ENCODE results near the gene TBC1D12. TPM values are rescaled to one million over a fixed set of nuclear protein-coding genes. Genes with fewer than 3 reads are reported as not detected.

TBC1D12 gene
- total RNA-seq, 2 experiments from 2014 or later, result 1.9 to 3.9 TPM

DNA sequence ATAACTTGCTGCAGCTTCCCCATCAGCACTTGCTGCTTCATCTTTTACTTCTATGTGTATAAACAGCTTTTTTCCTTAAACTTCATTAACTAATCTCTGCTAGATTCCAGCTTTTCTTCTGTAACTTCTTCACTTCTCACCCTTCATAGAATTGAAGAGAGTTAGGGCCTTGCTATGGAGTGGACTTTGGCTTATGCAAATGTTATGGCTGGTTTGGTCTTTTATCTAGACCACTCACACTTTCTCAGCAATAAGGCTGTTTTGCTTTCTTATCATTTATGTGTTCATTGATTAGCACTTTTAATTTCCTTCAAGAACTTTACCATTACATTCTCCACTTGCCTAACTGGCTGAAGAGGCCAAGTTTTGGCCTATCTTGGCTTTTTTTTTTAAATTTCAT is 79.1 kb downstream of the TBC1D12 start:
- Histone ChIP-seq H3K79me2 (ENCODE audit: insufficient read depth, low read depth, low read length) (no peaks in the 10 kb centered on the region), H3K4me2 (ENCODE audit: low read length) (no peak overlapping the region), H3K9me3 (ENCODE audit: low read length) (0 out of 2 replicates have a peak, but pooled peaks cover 8% of the 10 kb centered on the region), H3K36me3 (ENCODE audit: insufficient read depth, low read length) (no peaks in the 10 kb centered on the region), H3K9me2 (ENCODE audit: insufficient read depth, low read length) (no peaks in the 10 kb centered on the region), H4K20me1 (ENCODE audit: insufficient read depth, low read length) (no peaks in the 10 kb centered on the region), H2AFZ (ENCODE audit: low read length) (no peak overlapping the region), H3K4me3 (ENCODE audit: low read depth, low read length, poor library complexity, severe bottlenecking) (no peak overlapping the region), H3K27ac (ENCODE audit: low read depth, low read length, poor library complexity, severe bottlenecking) (no peak overlapping the region), H3K4me1 (ENCODE audit: insufficient read depth, low read length, poor library complexity, severe bottlenecking) (no peaks in the 10 kb centered on the region)
- no peak for DNase-seq (ENCODE audit: low spot score)
- TF ChIP-seq, protein P1, sequence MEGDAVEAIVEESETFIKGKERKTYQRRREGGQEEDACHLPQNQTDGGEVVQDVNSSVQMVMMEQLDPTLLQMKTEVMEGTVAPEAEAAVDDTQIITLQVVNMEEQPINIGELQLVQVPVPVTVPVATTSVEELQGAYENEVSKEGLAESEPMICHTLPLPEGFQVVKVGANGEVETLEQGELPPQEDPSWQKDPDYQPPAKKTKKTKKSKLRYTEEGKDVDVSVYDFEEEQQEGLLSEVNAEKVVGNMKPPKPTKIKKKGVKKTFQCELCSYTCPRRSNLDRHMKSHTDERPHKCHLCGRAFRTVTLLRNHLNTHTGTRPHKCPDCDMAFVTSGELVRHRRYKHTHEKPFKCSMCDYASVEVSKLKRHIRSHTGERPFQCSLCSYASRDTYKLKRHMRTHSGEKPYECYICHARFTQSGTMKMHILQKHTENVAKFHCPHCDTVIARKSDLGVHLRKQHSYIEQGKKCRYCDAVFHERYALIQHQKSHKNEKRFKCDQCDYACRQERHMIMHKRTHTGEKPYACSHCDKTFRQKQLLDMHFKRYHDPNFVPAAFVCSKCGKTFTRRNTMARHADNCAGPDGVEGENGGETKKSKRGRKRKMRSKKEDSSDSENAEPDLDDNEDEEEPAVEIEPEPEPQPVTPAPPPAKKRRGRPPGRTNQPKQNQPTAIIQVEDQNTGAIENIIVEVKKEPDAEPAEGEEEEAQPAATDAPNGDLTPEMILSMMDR (conservative IDR thresholded peaks at IDR 0.05; ENCODE audit: low read length), result no peak
- TF ChIP-seq EZH2phosphoT487 (IDR thresholded peaks at IDR 0.05; ENCODE audit: borderline replicate concordance, low read depth, low read length), result no peak
- ChIA-PET POLR2A (no interaction called here), CTCF (ENCODE audit: unreplicated experiment) (no interaction called here)
- intact Hi-C loops (cut with micrococcal nuclease; ENCODE audit: unreplicated experiment), result no loop called here
- no TSS peak for BruUV-seq (replicated peaks)

DNA sequence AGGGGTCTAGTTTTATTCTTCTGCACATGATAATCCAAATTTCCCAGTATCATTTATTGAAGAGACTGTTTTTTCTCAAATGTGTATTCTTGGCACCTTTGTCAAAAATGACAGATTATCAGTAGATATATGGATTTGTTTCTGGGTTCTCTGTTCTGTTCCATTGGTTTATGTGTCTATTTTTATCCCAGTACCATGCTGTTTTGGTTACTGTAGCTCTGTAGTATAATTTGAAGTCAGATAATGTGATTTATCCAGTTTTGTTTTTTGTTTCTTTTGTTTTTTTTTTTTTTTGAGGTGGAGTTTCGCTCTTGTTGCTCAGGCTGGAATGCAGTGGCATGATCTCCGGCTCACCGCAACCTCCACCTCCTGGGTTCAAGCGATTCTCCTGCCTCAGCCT is 81.6 kb downstream of the TBC1D12 start:
- Histone ChIP-seq H4K20me1 (ENCODE audit: insufficient read depth, low read length) (no peaks in the 10 kb centered on the region), H3K9me2 (ENCODE audit: insufficient read depth, low read length) (no peaks in the 10 kb centered on the region), H3K4me3 (ENCODE audit: low read depth, low read length, poor library complexity, severe bottlenecking) (no peak overlapping the region), H3K4me1 (ENCODE audit: insufficient read depth, low read length, poor library complexity, severe bottlenecking) (no peaks in the 10 kb centered on the region), H3K27ac (ENCODE audit: low read depth, low read length, poor library complexity, severe bottlenecking) (no peak overlapping the region), H3K36me3 (ENCODE audit: insufficient read depth, low read length) (no peaks in the 10 kb centered on the region), H3K9me3 (ENCODE audit: low read length) (0 out of 2 replicates have a peak, but pooled peaks cover 8% of the 10 kb centered on the region), H2AFZ (ENCODE audit: low read length) (no peak overlapping the region), H3K79me2 (ENCODE audit: insufficient read depth, low read depth, low read length) (no peaks in the 10 kb centered on the region), H3K4me2 (ENCODE audit: low read length) (no peak overlapping the region)
- ChIA-PET CTCF (ENCODE audit: unreplicated experiment) (no interaction called here), POLR2A (interaction anchor here (0.6 kb wide), 1 partner anchor 134 kb away, joined by 3 read pairs; no protein-coding TSS in a partner anchor)
- no TSS peak for BruUV-seq (replicated peaks)
- intact Hi-C loops (cut with micrococcal nuclease; ENCODE audit: unreplicated experiment), result no loop called here
- DNase-seq (ENCODE audit: low spot score), result no peak
- TF ChIP-seq, protein P1 (conservative IDR thresholded peaks at IDR 0.05; ENCODE audit: low read length), result no peak

DNA sequence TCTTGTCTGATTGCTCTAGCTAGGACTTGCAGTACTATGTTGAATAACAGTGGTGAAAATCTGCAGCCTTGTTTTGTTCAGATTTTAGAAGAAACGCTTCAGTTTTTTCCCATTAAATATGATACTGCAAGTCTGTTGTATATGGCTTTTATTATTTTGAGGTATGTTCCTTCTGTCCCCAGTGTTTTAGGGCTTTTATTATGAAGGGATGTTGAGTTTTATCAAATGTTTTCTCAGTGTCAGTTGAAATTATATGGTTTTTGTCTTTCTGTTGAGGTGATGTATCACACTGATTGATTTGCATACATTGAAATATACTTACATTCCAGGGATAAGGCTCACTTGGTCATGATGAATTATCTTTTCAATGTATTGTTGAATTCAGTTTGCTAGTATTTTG is 82.8 kb downstream of the TBC1D12 start:
- no peak overlapping the region for H3K4me2 ChIP-seq (ENCODE audit: low read length)
- no peaks in the 10 kb centered on the region for H4K20me1 ChIP-seq (ENCODE audit: insufficient read depth, low read length)
- no peak for DNase-seq (ENCODE audit: low spot score)
- H3K9me3 ChIP-seq (ENCODE audit: low read length), result 0 out of 2 replicates have a peak, but pooled peaks cover 8% of the 10 kb centered on the region
- ChIA-PET CTCF (ENCODE audit: unreplicated experiment) (no interaction called here), POLR2A (no interaction called here)
- no peaks in the 10 kb centered on the region for H3K9me2 ChIP-seq (ENCODE audit: insufficient read depth, low read length)
- H3K27ac ChIP-seq (ENCODE audit: low read depth, low read length, poor library complexity, severe bottlenecking), result no peak overlapping the region
- TF ChIP-seq, protein P1 (conservative IDR thresholded peaks at IDR 0.05; ENCODE audit: low read length), result no peak
- no peak for TF ChIP-seq EZH2phosphoT487 (IDR thresholded peaks at IDR 0.05; ENCODE audit: borderline replicate concordance, low read depth, low read length)
- H3K4me3 ChIP-seq (ENCODE audit: low read depth, low read length, poor library complexity, severe bottlenecking), result no peak overlapping the region
- no peaks in the 10 kb centered on the region for H3K79me2 ChIP-seq (ENCODE audit: insufficient read depth, low read depth, low read length)
- no peaks in the 10 kb centered on the region for H3K4me1 ChIP-seq (ENCODE audit: insufficient read depth, low read length, poor library complexity, severe bottlenecking)
- BruUV-seq (replicated peaks), result no TSS peak
- no peak overlapping the region for H2AFZ ChIP-seq (ENCODE audit: low read length)
- intact Hi-C loops (cut with micrococcal nuclease; ENCODE audit: unreplicated experiment), result no loop called here
- H3K36me3 ChIP-seq (ENCODE audit: insufficient read depth, low read length), result no peaks in the 10 kb centered on the region

Measured in OCI-LY7 (cell line).